ENCODE measurements around the gene PPP4R3A.
"Not testable (repeated sequence)": the region's sequence is repeated elsewhere in the genome, so short reads cannot be mapped to it uniquely, and the experiment has no call there.

The PPP4R3A gene

DNA sequence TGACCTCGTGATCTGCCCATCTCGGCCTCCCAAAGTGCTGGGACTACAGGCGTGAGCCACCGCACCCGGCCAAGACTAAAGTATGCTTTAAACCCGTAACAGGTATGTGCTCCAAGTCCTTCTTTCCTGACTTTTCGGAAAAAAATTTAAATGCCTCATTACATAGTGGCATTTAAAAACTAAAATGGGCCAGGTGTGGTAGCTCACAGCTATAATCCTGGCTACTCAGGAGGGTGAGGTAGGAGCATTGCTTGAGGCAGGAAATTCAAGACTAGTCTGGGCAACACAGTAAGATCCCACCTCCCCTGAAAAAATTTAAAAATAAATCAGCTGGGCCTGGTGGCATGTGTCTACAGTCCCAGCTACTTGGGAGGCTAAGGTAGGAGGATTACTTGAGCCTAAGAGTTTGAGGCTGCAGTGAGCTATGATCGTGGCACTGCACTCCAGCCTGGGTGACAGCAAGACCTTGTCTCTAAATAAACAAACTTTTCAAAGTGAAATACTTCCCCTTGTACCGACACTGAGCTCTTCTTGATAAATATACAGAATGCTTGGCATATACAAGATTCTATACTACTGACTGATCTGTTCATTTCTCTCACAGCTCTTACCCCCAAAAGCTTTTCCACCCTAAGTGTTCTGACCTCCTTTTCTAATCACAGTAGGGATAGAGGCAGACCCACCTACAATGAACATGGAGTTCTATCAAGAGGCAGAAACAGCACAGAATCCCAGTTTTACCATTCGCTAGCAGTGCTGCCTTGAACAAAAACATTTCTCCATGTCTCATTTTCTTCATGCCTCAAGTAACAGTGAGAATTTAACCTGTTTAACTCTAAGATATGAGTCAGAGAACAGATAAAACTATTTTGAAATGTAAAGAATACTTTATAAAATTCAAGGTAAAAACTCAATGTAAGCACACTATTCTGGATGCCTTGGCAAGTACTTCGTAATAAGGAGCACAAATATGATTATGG, 7.9 kb downstream of the PPP4R3A start:
- no peak for DNase-seq

DNA sequence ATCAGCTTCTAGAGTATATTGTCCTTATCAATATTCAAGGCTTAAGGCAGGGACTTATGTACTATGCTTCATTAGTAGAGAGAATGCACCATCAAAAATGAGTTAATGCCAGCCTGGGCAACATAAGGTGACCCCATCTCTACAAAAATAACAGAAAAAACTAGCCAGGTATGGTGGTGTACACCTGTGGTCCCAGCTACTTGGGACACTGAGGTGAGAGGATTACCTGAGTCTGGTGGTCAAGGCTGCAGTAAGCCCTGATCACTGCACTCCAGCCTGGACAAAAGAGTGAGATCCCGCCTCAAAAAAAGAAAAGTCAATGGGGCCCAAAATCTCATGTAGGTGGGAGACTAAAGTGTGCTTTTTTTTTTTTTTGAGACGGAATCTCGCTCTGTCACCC, 8.8 kb downstream of the PPP4R3A start:
- no peak for DNase-seq

DNA sequence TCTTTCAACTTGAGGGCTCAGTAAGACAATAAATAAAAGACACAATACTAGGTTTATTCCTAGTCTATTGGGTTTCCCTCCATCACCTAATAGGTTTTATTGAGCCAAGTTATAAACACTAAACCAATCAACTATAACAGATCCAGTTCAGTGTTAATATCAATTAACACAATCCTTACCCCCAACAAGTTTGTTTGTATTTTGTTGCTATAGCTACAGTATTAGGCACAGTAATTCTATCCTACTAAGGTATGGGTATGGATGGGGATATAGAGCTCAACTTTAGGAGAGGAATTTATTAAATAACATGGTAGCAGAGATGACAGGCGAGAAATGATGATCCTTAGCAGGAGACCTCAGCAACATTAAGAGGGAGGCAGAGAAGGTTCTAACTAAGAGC, 13.3 kb downstream of the PPP4R3A start:
- DNase-seq = no peak

DNA sequence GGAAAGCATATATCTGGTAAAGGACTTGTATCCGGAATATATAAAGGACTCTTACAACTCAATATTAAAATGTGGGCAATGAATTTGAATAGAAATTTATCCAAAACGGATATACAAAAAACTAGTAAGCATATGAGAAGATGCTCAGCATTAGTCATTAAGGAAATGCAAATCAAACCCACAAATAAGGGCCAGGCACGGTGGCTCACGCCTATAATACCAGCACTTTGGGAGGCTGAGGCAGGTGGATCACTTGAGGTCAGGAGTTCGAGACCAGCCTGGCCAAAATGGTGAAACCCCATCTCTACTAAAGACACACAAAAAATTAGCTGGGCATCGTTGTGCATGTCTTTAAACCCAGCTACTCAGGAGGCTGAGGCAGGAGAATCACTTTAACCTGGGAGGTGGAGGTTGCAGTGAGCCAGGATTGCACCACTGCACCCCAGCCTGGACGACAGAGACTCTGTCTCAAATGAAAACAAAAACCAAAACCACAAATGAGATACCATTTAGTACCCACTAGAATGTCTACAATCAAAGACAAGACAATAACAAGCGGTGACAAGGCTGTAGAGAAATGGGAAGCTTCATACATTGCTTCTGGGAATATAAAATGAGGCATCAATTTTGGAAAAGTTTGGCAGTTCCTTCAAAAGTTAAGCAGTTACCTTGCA, 15.6 kb downstream of the PPP4R3A start:
- not testable (repeated sequence) for DNase-seq

DNA sequence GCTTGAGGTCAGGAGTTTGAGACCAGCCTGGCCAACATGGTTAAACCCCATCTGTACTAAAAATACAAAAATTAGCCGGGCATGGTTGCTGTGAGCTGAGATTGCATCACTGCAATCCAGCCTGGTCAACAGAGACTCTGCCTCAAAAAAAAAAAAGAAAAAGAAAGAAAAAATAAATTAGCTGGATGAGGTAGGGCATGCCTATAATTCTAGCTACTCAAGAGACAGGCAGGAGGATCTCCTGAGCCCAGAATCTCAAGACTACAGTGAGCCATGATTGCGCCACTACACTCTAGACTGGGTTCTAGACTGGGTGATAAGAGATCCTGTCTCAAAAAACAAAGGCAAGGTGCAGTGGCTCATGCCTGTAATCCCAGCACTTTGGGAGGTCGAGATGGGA, 16.9 kb downstream of the PPP4R3A start:
- DNase-seq = no peak

DNA sequence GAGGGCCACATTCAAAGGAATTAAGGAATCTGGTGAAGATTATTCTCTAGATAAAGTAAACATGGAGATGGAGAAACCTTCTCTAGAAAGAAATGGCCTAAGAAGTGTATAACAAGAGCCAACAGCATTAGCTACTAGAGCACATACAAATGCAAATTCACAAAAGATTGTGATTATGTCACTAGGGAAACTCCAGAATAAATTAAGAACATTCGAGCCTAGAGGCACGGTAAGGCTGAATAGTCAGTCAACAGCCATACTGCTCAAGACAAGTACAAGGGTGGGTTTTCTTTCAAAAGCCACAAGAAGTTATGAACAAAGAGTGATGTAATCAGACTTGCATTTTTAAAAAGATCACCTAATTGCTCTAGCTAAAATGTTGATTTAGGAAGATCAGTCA, 25.4 kb downstream of the PPP4R3A start:
- DNase-seq = no peak

DNA sequence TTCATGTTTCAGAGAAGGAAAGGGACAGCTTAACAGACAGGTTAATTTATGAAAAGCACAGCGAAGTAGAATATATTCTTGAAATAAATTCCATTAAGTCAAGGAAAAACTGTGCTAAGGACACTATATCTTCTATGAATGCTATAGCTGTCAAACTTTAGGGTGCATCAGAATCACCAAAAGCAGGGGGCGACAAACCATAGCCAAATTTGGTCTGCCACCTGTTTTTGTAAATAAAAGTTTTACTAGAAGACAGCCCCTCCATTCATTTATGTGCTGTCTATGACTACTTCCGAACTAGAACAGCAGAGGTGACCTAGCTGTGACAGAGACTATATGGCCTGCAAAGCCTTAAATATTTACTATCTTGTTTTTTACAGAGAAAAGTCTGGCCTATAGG, 25.9 kb downstream of the PPP4R3A start:
- no peak for DNase-seq

DNA sequence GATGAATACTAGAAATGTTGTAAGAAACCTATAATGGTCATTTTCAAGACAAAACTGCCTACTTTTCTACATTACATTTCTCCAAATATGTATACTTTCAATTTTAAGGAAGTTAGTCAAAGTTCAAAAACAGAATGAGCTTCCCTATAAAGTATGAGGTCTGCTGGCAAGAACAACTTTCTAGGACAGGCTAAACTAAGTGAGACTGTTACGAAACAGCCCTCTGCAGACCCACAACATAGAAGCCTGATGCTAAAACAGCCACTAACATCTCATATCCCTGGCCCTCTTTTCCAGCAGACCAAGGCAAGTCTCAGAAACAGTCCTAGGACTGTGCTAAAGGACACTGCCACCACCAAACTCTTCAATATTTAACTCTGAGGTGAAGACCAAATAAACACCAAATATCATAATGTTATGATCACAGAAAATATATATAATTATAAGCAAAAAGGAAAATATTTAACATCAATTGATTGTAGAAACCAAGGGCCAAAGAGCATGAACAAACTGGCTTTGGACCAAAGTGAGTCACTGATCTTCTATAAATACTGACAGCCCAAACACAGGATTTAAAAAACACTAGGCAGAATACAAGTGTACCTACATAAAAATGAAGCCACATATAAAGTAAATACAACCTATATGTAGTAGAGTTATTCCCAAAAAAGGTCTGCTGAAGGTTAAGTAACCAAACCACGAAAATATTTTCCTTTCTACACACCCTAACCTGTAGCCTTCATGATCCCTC, 27.7 kb downstream of the PPP4R3A start:
- DNase-seq = no peak

DNA sequence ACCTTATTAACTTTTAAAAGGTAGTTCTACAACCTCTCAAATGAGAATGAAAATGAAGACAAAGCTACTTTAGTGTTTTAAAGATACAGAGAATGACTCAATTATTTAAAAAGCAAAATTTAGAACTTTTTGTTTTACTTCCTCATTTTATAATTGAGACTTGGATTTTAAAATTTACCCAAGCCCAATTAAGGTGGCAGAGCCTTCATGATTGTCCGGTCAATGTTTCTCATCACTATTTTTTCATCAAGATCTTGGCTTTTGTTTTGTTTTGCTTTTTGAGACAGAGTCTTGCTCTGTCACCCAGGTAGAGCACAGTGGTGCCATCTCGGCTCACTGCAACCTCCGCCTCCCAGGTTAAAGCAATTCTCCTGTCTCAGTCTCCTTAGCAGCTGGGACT, 32.7 kb downstream of the PPP4R3A start:
- no peak for DNase-seq

DNA sequence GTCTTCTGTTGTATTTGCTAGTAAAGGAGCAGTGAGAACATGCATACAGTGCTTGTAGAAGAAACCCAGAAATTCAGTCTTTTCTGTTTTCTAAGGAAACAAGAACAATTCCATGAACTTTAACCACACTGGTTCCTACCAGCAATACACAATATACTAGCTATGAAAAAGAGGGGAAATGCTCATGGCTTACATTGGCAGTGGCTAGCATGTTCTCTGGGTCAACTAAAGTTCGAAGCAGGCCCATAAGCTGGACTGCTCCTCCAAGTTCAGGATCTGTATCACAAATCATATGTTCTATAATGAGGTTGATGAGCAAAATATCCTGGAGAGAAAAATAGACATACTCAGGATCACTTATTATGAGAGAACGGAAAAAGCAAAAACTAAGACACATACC, 37.1 kb downstream of the PPP4R3A start:
- DNase-seq = no peak

DNA sequence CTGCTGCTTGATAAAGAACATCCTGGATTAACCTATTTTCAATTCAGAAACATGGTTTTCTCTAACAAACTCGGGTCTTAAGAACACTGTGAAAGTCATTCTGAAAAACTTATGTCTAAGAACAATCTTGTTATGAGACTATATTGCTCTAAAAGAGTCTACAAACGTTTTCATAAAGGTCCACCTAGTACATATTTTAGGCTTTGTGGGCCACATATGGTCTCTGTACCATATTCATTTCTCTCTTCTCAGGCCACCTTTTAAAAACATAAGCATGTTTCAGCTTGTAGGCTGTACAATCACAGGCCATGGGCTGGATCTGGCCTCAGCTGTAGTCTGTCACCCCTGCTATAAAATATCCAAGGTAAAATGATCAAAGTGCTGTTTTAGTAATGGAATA, 39.9 kb downstream of the PPP4R3A start:
- no peak for DNase-seq

DNA sequence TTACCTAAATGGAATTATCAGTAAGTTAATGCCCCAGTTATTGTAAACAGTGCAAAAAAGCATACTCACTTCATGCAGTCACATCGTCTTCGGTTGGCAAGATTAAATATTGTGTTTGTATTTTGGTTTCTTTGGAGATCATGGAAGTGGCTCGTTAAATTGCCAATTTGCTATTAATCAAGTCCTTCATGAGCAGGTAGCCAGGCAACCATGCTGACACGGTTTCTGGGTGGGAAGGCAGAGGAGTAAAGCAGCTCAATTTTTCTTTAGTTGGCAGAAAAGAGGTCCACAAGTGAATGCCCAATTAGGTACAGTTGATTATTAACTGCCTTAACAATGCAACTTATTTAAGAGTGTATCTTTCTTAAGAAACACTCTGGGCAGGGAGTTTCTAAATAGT, 43.9 kb downstream of the PPP4R3A start:
- no peak for DNase-seq

DNA sequence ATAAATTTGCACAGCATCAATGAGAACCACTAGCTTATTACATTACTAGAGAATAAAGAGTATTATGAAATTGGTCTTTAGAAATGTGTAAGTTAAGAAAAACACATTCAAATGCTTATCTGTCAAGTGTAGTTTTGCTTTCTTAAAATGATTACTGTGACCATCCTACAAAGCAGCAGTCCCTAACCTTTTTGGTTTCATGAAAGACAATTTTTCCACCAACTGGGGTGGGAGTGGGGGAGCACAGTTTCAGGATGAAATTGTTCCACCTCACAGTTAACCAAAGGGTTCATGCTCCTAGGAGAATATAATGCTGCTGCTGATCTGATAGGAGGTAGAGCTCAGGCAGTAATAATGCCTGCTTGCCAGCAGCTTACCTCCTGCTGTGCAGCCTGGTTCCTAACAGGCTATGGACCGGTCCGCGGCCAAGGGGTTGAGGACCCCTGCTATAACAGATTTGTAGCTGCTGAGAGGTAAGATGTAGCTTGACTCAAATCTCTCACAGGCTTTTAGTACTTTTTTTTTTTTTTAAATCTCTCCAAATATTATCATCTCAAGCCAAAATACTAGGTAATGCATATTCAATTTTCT, 45.4 kb downstream of the PPP4R3A start:
- no peak for DNase-seq

DNA sequence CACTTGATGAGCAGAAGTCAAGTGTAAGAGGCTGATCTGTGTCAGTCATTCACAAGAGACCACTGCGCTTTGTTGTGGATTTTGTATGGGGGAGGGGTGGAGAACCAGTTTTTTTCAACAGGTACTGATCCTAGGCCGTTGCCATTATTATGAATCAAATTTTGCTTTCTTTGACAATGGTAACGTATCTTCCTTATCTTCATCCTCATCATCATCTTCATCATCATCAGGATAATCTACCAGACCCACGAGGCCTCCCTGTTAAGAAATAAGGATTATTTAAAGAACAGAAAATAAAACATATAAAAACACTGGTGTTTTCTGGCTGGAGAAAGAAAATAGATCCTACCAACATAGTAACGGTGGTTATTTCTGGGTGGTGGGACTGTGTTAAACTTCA, 51.5 kb downstream of the PPP4R3A start:
- no peak for DNase-seq

DNA sequence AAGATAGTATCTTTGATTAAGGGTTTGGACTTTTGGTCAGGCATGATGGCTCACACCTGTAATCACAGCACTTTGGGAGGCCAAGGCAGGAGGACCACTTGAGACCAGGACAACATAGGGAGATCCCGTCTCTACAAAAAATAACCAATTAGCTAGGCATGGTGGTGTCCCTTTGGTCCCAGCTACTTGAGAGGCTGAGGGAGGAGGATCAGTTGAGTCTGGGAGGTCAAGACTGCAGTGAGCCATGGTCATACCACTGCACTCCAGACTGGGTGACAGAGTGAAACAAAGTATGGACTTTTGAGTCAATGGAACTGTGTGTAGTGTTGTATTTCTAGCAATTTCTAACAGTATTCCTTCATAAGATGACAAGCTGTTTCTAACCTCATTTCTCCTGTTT, 53.8 kb downstream of the PPP4R3A start:
- DNase-seq = no peak

DNA sequence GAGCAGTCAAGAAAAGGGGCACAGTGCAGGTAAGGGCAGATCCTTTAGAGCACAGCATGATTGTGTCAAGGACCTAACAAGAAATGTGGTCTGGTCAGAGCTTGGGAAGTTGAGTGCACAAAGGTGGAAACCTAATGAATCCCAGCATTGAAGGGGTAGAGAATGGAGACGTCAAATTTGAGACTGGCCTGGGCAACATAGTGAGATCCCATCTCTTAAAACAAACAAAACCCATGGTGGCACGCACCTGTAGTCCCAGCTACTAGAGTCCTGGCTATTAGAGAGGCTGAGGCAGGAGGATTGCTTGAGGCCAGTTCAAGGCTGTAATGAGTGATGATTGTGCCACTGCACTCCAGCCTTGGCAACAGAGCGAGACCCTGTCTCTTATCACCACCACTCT, 55.5 kb downstream of the PPP4R3A start:
- DNase-seq = no peak

DNA sequence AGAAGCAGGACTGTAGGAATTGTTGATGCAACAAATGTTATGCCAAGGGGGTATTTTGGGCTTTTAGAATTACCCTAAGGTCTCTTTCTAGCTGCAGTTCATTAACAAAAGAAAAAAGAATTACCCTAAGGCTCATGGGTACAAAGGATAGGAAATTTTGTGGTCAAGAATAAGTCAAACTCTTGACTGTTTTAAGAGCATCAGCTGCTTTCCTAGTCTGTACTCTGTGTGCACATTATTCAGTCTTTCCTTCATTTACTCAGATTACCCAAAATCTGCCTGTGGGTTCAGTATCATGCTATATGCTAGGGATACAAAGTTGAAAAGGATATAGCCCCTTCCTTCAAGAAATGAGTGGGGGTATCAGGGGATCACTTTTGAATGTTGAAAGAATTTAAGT, 56.0 kb downstream of the PPP4R3A start:
- no peak for DNase-seq

DNA sequence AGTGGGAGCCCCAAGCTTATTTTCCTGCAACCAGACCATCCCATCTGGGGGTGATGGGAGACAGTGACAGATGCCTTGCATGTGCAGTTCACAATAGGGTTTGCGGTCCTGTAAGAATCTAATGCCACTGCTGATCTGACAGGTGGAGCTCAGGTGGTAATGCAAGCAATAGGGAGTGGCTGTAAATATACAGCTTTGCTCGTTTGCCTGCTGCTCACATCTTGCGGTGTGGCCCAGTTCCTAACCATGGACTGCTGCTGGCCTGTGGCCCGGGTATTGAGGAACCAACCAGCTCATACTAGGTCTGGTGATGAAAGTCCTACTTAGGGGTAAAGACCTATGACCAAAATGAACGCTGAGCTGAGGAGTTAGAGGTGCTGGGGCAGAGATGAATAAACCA, 56.4 kb downstream of the PPP4R3A start:
- DNase-seq = no peak

DNA sequence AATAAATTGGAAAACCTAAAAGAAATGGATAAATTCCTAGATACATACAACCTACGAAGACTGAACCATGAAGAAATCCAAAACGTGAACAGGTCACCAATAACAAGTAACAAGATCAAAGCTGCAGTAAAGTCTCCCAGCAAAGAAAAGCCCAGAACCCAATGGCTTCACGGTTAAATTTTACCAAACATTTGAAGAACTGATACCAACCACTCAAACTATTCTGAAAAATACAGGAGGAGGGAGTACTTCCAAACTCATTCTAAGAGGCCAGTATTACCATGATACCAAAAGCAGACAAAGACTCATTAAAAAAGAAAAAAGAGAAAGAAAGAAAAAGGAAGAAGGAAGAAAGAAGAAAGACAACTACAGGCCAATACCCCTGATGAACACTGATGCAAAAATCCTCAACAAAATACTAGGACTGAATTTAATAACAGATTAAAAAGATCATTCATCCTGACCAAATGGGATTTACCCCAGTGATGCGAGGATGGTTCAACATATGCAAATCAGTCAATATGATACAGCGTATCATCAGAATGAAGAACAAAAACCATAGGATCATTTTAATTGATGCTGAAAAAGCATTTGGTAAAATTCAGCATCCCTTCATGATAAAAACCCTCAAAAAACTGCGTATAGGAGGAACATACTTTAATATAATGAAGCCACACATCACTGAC, 65.6 kb downstream of the PPP4R3A start:
- no peak for DNase-seq

DNA sequence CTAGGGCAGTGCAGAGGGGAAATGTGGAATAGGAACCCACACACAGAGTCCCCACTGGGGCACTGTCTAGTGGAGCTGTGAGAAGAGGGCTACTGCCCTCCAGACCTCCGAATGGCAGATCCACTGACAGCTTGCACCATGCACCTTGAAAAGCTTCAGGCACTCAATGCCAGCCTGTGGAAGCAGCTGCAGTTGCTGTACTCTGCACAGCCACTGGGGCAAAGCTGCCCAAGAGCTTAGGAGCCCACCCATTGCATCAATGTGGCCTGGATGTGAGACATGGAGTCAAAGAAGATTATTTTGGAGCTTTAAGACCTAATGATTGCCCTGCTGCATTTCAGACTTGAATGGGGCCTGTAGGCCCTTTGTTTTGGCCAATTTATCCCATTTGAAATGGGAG, 70.8 kb downstream of the PPP4R3A start:
- no peak for DNase-seq

DNA sequence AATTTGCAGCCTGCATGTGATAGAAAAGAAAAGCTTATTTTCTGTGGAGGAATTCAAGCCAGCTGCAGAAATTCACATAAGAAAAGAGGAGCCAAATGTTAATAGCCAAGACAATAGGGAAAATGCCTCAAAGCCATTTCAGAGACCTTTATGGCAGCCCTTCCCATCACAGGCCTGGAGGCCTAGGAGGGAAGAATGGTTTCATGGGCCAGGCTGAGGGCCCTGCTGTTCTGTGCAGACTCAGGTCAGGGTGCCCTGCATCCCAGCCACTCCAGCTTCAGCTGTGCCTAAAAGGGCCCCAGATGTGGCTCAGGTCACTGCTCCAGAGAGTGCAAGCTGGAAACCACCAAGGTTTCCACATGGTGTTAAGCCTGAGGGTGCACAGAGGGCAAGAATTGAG, 71.3 kb downstream of the PPP4R3A start:
- DNase-seq = no peak

DNA sequence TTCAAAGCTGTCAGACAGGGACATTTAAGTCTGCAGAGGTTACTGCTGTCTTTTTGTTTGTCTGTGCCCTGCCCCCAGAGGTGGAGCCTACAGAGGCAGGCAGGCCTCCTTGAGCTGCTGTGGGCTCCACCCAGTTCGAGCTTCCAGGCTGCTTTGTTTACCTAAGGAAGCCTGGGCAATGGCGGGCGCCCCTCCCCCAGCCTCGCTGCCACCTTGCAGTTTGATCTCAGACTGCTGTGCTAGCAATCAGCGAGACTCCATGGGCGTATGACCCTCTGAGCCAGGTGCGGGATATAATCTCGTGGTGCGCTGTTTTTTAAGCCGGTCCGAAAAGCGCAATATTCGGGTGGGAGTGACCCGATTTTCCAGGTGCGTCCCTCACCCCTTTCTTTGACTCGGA, 73.8 kb downstream of the PPP4R3A start:
- DNase-seq = not testable (repeated sequence)

DNA sequence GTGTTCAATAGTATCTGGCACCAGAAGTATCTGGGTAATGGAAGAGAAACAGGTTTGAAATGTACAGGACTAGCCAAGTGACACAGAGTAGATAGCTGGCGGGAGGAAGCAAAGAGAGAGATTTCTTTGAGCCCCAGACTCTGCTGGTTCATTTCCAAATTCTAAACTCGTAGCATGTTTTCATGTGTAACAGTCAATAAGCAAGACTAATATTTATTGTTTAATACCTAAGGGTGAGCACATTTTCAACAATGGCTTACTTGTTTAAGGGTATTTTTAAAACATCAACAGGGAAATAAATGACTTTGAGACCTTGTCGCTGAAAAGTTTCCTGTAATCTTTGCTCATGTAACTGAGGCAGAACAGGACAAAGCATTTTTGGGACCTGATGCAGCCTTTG, 80.7 kb downstream of the PPP4R3A start:
- no peak for DNase-seq

All from RPMI8226 (cell line).